ENCODE data around the gene SLCO2A1.
A peak's percentile ranks its signal among the peaks of the same experiment; 100 is the strongest.

Gene SLCO2A1

DNA sequence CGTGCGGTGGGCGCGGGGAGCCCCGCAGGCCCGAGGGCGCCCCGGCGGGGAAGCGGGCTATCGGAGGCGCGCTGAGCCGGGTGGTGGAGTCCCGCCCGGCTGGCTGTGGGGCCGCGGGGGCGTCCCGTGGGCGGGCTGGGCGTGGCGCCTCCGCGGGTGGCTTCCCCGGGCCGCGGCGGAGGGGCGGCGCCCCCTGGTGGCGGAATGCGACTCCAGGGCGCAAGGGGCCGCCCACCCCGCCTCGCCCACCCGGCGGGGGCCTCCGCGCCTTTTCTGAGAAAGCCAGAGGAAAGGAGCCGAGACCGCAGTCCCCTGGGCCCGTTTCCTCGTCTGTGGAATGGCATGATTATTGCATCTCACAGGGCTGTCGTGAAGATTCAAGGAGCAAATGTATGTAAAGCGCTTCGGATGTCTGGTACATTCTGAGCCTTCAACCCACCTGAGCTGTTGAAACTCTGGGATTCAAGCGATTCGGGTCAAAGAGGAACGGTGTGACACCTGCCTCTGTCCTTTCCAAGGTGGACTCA, 102.1 kb downstream of the SLCO2A1 start:
- peak overlapping the region; percentile 44 for H3K4me3 ChIP-seq (ENCODE audit: low read depth, low read length)
- TF ChIP-seq, protein P1, sequence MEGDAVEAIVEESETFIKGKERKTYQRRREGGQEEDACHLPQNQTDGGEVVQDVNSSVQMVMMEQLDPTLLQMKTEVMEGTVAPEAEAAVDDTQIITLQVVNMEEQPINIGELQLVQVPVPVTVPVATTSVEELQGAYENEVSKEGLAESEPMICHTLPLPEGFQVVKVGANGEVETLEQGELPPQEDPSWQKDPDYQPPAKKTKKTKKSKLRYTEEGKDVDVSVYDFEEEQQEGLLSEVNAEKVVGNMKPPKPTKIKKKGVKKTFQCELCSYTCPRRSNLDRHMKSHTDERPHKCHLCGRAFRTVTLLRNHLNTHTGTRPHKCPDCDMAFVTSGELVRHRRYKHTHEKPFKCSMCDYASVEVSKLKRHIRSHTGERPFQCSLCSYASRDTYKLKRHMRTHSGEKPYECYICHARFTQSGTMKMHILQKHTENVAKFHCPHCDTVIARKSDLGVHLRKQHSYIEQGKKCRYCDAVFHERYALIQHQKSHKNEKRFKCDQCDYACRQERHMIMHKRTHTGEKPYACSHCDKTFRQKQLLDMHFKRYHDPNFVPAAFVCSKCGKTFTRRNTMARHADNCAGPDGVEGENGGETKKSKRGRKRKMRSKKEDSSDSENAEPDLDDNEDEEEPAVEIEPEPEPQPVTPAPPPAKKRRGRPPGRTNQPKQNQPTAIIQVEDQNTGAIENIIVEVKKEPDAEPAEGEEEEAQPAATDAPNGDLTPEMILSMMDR (IDR thresholded peaks at IDR 0.05; ENCODE audit: insufficient read depth, low read depth, low read length, missing control alignments): peak; percentile 68
- peak; percentile 66 for DNase-seq (ENCODE audit: low read depth)

DNA sequence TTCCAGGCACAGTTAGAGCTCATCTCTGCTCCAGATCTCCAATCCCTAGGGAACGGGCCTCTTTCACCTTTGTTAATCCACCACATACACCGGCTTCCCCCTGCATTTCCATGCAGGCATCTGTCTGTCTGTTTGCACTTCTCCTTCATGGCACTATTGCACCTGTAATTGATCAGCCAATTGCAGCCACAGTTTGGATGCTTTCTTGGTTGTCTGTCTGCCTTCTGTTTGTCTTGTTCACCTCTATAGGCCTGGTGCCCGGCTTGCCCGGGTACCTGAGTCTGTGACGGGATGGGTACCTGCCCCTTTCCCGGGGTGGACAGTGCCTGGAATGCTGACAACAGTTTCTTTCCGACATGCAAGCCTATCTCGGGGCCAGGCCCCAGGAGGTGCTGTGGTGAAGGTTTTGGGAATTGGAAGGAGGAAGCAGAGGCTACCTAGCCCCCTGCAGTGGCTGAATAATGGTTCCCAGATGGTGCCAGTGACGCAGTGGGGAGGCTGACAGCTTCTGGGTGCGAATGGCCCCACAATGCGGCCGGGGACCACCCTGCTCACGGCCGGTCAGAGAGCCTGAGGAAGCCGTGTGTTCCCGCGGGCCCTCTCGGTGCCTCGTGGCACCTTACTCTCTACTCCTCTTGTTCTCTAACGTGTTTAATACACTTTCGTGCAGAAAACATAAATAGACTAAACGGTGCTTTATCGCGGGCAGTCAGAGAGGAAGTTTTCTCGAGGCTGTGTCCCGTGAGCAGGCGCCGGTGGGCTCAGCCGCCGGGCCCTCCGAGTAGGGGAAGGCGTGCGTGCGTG, 102.8 kb downstream of the SLCO2A1 start:
- no peak for DNase-seq (ENCODE audit: low read depth)
- H3K4me3 ChIP-seq (ENCODE audit: low read depth, low read length): peak overlapping the region; percentile 44
- TF ChIP-seq, protein P1 (IDR thresholded peaks at IDR 0.05; ENCODE audit: insufficient read depth, low read depth, low read length, missing control alignments): no peak

DNA sequence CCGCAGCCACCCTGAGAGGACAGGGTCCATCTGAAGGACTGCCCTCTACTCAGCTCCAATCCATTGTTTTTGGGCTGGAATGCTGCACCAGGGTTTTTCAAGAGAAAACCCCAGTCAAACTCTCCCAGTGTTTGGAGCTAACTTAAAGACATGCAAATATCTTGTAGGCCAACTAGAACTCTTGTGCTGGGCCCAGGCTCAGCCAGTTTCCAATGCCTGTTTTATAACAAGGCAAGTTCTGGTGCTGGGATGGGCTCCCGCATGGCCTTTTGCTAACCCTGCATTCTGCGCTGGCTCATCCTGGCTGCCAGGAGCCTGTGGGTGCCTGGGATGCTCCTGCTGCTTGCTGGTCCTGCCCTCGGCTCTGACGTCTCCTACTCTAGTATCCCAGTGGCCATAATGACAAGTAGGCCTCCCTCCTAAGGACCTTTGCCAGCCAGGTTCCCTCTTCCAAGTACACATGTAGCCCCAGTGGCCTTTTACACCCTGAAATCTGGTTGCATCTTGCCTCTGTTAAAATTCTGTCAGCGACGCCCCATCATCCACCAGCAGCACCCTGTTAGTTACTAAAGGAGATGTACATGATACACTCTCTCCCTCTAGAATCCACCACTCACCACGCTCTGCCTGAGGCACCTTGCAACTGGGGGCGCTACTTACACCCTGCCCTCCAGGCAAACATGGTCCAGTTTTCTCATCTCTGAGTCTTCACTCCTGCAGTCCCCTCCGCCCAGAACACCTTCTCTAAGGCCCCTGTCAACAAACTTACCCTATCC, 103.6 kb downstream of the SLCO2A1 start:
- no peak overlapping the region for H3K4me3 ChIP-seq (ENCODE audit: low read depth, low read length)
- TF ChIP-seq, protein P1 (IDR thresholded peaks at IDR 0.05; ENCODE audit: insufficient read depth, low read depth, low read length, missing control alignments): no peak
- no peak for DNase-seq (ENCODE audit: low read depth)

DNA sequence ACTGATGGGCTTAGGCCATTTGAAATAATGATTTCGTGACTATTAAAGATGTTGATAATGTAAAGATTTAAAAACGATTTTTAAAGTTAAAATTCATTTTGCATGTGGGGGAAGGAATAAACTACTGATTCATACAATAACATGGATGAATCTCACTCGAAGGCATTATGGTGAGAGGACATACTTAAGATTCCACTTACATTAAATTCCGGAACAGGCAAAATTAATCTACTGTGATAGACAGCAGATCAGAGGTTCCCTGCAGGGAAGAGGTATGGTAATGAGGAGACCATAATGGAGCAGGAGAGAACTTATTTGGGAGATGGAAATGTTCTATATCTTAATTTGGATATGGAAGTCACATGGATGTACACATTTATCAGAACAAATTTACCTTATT, 105.7 kb downstream of the SLCO2A1 start:
- H3K4me3 ChIP-seq (ENCODE audit: low read depth, low read length): no peak overlapping the region
- DNase-seq (ENCODE audit: low read depth): no peak
- TF ChIP-seq, protein P1 (IDR thresholded peaks at IDR 0.05; ENCODE audit: insufficient read depth, low read depth, low read length, missing control alignments): no peak

- H3K4me3 ChIP-seq (ENCODE audit: low read depth, low read length): no peak overlapping the region
- no peak for DNase-seq (ENCODE audit: low read depth)
- TF ChIP-seq, protein P1 (IDR thresholded peaks at IDR 0.05; ENCODE audit: insufficient read depth, low read depth, low read length, missing control alignments): no peak
Measured at GRCh38 chr3:133921592-133921991, 108.1 kb downstream of the SLCO2A1 start.

- TF ChIP-seq, protein P1 (IDR thresholded peaks at IDR 0.05; ENCODE audit: insufficient read depth, low read depth, low read length, missing control alignments): no peak
- no peak for DNase-seq (ENCODE audit: low read depth)
- H3K4me3 ChIP-seq (ENCODE audit: low read depth, low read length): no peak overlapping the region
Measured at GRCh38 chr3:133917144-133917543, 112.6 kb downstream of the SLCO2A1 start.
